Esophagus muscularis mucosa (tissue), 4 donors: ENCODE results near the gene XDH. TPM values are rescaled to one million over a fixed set of nuclear protein-coding genes. Genes with fewer than 3 reads are reported as not detected.
A peak's percentile ranks its signal among the peaks of the same experiment; 100 is the strongest.

Experiments used
- DNase-seq: peaks from one replicate; pipeline ENCODE4 v3.0.0-alpha.2; 2017; ENCODE audit errors: extremely low spot score
- H3K27ac ChIP-seq, 4 donors: fragments of 200-600 bp; sonication (generic); replicated peaks in 1 of 4; 1 replicate in 3 of 4; 2 replicates in 1 of 4; pipeline ENCODE4 v1.5.1; 2016 to 2019; ENCODE audit warnings: mild to moderate bottlenecking in 1 of 4
- H3K27me3 ChIP-seq, 4 donors: fragments of 200-600 bp; sonication (generic); one replicate each; pipeline versions ENCODE4 v1.5.1 to v1.6.0; 2016 to 2019
- H3K36me3 ChIP-seq, 4 donors: fragments of 200-600 bp; sonication (generic); one replicate each; pipeline ENCODE4 v1.5.1; 2016 to 2019
- H3K4me1 ChIP-seq, 4 donors: fragments of 200-600 bp; sonication (generic); one replicate each; pipeline ENCODE4 v1.5.1; 2016 to 2019
- H3K4me3 ChIP-seq, 4 donors: fragments of 200-600 bp; sonication (generic); 1 replicate in 2 of 4; 2 replicates in 2 of 4; pipeline ENCODE4 v1.5.1; 2016 to 2019; ENCODE audit warnings: mild to moderate bottlenecking in 4 of 4, moderate library complexity in 1 of 4
- H3K9me3 ChIP-seq, 4 donors: fragments of 200-600 bp; sonication (generic); 1 replicate in 3 of 4; 2 replicates in 1 of 4; pipeline ENCODE4 v1.5.1; 2016 to 2019
- CTCF ChIP-seq, 3 experiments: fragments of 200-600 bp in 2 of 3; fragments of 450-650 bp in 1 of 3; sonication (generic) in 2 of 3; IDR thresholded peaks; one replicate each; pipeline ENCODE4 v1.5.1; 2017 to 2019; ENCODE audit warnings: antibody characterized with exemption in 3 of 3, mild to moderate bottlenecking in 2 of 3, moderate library complexity in 1 of 3
- EP300 ChIP-seq: sonication (generic); formaldehyde crosslinking; IDR thresholded peaks from one replicate; pipeline ENCODE4 v1.6.1; 2017; ENCODE audit warnings: antibody characterized with exemption
- POLR2A ChIP-seq: fragments of 450-650 bp; IDR thresholded peaks from one replicate; pipeline ENCODE4 v1.6.1; 2017; ENCODE audit warnings: antibody characterized with exemption, moderate library complexity, mild to moderate bottlenecking, low read depth
- POLR2AphosphoS5 ChIP-seq, 2 donors: sonication (generic); formaldehyde crosslinking; IDR thresholded peaks; one replicate each; pipeline ENCODE4 v1.6.1; 2017; ENCODE audit warnings: antibody characterized with exemption in 2 of 2
- WGBS: methylation state at CpG from one replicate; pipeline ENCODE4 v1.1.5; 2018; 5-methylcytosine and 5-hydroxymethylcytosine counted together
- intact Hi-C: fragments of 100-400 bp; cut with DNase I; formaldehyde crosslinking; loops from one replicate; pipeline ENCODE4 v1.15.1; 2023
- total RNA-seq, 4 donors: library from RNA; depleted of rRNA; stranded (reverse); fragments of >200 nt; gene quantifications; one replicate each; pipeline versions ENCODE4 v1.1.0 to v1.2.1, GENCODE V29; 2016

Gene XDH
- total RNA-seq, 4 donors from 2014 or later = 0.17 TPM; not detected in 3

- 87% methylated on average over 10 of the region's 10 CpGs for WGBS
- Histone ChIP-seq H3K36me3 (no peaks in the 10 kb centered on the region), H3K4me1 (no peaks in the 10 kb centered on the region), H3K27me3 (no peaks in the 10 kb centered on the region), H3K27ac (no peak overlapping the region), H3K9me3 (no peaks in the 10 kb centered on the region), H3K4me3 (no peak overlapping the region)
- DNase-seq = peak; percentile 55
- intact Hi-C loops = no loop called here
- TF ChIP-seq POLR2A (no peak), EP300 (no peak), CTCF (IDR thresholded peaks at IDR 0.05) (no peak), POLR2AphosphoS5 (IDR thresholded peaks at IDR 0.05) (no peak)
Observed at GRCh38 chr2:31406593-31407385, 7.8 kb downstream of the XDH start.

- no peak for TF ChIP-seq POLR2AphosphoS5 (IDR thresholded peaks at IDR 0.05)
- TF ChIP-seq EP300 = no peak
- TF ChIP-seq CTCF (IDR thresholded peaks at IDR 0.05) = no peak
- TF ChIP-seq POLR2A = no peak
- peak; percentile 72 for DNase-seq
- WGBS = 85% methylated on average over 4 of the region's 4 CpGs
- H3K36me3 ChIP-seq = no peaks in the 10 kb centered on the region
- H3K9me3 ChIP-seq = no peaks in the 10 kb centered on the region
- H3K4me3 ChIP-seq = no peak overlapping the region
- no peaks in the 10 kb centered on the region for H3K4me1 ChIP-seq
- intact Hi-C loops = no loop called here
- H3K27ac ChIP-seq = no peak overlapping the region
- no peaks in the 10 kb centered on the region for H3K27me3 ChIP-seq
Observed at GRCh38 chr2:31404827-31405226, 9.7 kb downstream of the XDH start.

- no peak for DNase-seq
- intact Hi-C loops = no loop called here
- 86% methylated on average over 1 of the region's 1 CpG for whole genome bisulfite sequencing
Observed at GRCh38 chr2:31404302-31404701, 10.2 kb downstream of the XDH start.

GRCh38 chr2:31402388-31402787, 12.2 kb downstream of the XDH start:
- intact Hi-C loops = no loop called here
- 56% methylated on average over 1 of the region's 1 CpG for WGBS
- Histone ChIP-seq H3K9me3 (no peaks in the 10 kb centered on the region), H3K36me3 (no peaks in the 10 kb centered on the region), H3K27ac (no peak overlapping the region), H3K4me3 (no peak overlapping the region), H3K4me1 (no peaks in the 10 kb centered on the region), H3K27me3 (peaks cover 0 to 10% (median 0%) of the 10 kb centered on the region in 4 donors)
- TF ChIP-seq POLR2AphosphoS5 (IDR thresholded peaks at IDR 0.05) = no peak
- no peak for TF ChIP-seq EP300
- no peak for TF ChIP-seq CTCF (IDR thresholded peaks at IDR 0.05)
- TF ChIP-seq POLR2A = no peak
- DNase-seq = peak; percentile 53

More at GRCh38 chr2:31404302-31404701, 10.2 kb downstream of the XDH start:
- no peaks in the 10 kb centered on the region for H3K27me3 ChIP-seq
- no peak overlapping the region for H3K27ac ChIP-seq
- no peak for TF ChIP-seq POLR2AphosphoS5 (IDR thresholded peaks at IDR 0.05)
- TF ChIP-seq EP300 = no peak
- TF ChIP-seq POLR2A = no peak
- TF ChIP-seq CTCF (IDR thresholded peaks at IDR 0.05) = no peak
- H3K36me3 ChIP-seq = no peaks in the 10 kb centered on the region
- no peaks in the 10 kb centered on the region for H3K4me1 ChIP-seq
- no peaks in the 10 kb centered on the region for H3K9me3 ChIP-seq
- H3K4me3 ChIP-seq = no peak overlapping the region
